Activated CD8-positive, alpha-beta memory T cell treated with anti-CD3 and anti-CD28 coated beads for 24 hours (primary cell): Measurements from ENCODE around the gene HMGB1.

Experiments
- DNase-seq: peaks from one replicate; pipeline ENCODE4 v3.0.0-alpha.2; 2020

Gene HMGB1

DNA sequence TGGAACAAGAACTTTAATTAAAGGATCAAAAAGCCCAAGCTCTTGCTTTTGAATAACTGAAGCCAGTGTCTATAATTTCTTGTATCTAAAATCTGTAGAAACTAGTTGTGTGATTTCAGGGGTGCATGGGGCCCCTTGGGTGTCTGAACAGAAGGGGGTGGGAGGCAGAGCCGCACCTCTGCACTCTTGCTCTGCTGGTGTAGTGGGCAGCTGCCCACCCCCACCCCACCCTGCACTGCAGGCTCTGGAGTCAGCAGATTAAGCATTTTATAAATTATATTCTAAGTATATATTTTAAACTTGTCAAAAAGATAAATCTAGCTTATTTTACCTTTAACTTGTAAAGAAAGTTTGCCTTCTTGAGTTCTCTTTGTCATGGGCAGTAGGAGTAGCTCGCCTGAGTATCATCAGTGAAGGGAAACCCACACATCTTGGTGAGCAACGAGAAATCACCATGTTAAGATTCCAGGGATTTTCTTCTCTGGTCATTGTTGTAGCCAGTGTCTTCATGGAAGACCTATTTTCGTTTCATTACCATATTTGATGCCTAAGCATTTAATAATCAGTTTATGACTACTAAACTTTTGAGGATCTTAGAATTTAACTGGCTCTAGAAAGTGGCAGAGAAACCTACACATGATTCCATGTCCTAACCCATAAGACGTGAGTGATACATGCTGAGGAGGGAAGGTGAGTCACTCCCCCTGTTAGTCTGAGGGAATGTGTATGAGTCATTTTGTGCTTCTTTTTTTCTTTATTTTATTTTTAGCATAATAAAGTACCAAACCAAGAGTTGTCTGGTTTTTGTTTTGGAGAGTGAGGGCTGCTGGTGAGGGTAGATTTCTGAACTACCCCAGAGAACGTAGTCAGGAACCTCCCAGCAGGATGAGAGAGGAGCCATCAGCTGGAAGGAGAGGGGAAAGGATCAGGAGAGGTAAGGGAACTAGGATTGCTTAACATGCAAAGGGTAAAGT is 35.7 kb downstream of the HMGB1 start:
- DNase-seq, result peak; percentile 62

DNA sequence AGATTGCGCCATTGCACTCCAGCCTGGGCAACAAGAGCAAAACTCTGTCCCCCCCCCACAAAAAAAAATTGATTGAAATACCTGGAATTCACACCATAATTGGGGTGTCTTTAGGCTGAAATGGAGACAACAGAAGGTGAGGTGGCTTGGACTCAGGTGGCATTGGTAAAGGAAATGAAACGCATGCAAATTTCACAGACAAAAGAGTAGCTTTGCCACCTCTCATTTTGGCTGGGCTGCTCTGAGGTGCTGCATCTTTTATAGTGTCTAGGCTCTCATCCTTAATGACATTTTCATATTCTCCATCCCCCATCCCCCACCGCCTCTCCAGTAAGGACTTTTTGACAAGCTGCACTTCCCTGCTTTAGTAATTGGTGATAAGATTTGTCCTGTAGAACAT is 36.5 kb downstream of the HMGB1 start:
- peak; percentile 53 for DNase-seq

- no peak for DNase-seq
Observed at GRCh38 chr13:30423891-30424290, 41.8 kb downstream of the HMGB1 start.

DNA sequence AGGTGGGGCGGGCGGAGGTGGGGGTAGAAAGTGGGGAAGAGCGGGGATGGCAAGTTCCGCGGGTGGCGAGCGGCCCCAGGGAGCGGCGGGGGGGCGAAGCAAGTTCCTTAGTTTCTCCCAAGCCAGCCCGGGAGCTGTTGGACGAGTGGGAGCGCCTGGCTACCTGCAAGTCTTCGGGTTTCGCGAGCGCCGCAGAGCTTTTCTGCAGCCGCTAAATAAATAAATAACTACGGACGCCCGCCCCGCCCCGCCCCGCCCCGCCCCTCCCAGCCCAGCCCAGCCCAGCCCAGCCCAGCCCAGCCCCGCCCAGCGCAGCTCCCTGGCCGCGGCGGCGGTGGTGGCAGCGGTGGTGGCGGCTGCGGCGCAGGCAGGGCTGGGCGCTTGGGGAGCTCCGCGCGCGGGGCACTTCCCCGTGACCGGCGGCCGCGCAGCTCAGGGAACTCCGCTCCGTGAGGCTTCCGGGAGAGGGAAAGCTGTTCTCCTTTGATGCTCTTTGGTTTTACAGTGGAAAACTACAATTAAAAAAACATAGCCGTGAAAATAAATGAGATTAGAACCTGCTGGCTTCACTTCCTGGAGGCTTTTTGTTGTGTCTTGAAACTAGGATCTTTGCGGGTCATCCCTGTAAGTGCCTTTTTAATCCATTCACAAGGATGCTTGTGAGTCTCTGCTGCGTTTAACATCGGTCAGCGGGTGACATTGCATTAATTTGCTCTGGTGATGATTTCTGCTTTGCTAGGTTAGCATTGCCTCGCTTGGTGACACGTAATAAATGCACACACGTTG is 43.5 kb downstream of the HMGB1 start, which contains the start of gene UBE2L5:
UBE2L5 (plus strand) TSS at position 440 of the 786 bp plus-strand sequence. CDS start 5,498 bp downstream, outside the sequence.
- peak; percentile 82 for DNase-seq

DNA sequence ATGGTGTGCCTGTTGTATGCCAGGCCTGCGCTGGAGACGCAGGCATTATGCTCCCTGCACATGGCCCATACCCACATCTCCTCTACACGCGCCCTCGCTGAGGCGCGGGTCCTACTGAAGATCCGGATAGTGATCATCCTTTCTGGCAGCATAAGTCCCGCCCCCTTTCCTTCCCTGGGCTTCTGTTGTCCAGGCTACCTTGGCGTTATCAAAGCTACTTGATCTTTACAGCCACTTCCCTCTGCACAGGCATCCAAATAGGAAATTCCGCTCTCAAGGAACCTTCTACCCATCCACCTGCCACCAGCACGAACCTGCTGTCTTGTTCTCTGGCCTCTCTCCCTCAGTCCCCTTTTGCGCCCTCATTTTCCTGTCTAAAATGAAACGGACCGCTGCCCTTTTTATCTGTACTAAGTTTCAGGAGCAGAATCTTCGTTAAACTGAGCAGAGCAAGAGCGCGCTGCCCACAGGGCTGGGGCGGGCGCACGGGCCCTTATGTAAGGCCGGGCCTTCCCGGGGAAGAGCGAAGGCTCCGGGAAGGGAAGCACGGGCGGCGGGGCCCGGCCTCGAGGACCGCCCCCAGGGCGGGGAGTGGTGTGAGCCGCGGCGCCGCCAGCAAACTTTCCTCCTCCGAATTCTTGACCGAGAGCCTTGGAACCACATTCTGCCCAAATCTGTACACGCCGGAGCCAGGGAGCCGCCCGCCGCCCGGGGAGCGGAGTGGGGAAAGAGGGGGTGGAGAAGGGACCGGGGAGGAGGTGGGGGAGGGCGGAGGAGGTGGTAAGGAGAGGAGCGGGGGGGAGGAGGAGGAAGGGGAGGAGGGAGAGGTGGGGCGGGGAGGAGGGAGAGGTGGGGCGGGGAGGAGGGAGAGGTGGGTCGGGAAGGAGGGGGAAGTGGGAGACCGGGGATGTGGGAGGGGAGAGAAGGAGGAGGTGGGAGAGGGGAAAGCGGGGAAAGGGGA is 44.4 kb downstream of the HMGB1 start:
- DNase-seq, result peak; percentile 76

GRCh38 chr13:30418717-30419459 is 46.8 kb downstream of the HMGB1 start:
- peak; percentile 47 for DNase-seq

- no peak for DNase-seq
Observed at GRCh38 chr13:30418075-30418716, 47.5 kb downstream of the HMGB1 start.

- DNase-seq, result no peak
Observed at GRCh38 chr13:30416471-30416870, 49.3 kb downstream of the HMGB1 start.

GRCh38 chr13:30415430-30416030 is 50.2 kb downstream of the HMGB1 start:
- no peak for DNase-seq

DNA sequence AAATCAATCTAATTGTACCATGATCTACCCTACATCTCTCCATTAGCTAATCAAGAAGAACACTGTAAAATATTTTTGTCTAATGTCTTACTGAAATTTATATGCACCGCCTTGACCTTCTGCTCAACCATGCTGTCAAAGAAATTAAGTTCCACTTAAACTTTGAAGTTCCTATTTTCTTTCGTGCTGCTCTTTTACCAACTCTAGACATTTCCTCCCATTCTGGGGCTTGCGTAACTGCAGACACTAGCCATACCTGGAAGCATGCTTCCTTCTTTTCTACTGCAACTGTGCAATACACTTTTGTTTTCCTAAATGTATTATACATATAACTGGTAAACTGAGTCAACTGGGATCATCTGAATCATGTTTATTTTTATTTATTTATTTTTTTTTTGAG is 51.9 kb downstream of the HMGB1 start:
- no peak for DNase-seq

DNA sequence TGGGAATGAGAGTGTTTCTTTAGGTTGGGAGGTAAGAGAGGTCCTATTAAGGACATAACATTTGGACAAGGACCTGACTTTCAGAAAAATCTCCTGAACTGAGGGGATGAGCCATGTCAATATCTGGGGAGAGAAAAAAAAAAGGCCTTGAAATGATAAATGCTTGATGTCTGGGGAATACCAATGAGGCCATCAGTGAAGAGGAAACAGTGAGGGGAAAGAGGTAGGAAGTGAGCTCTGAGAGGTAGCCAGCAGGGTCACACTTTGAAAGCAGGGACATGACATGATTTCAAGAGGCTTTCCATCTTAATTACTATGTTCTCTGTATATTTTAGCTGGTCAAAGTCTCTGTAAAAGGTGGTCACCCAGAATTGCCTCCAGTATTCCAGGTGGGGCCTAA is 53.4 kb downstream of the HMGB1 start:
- DNase-seq, result no peak

DNA sequence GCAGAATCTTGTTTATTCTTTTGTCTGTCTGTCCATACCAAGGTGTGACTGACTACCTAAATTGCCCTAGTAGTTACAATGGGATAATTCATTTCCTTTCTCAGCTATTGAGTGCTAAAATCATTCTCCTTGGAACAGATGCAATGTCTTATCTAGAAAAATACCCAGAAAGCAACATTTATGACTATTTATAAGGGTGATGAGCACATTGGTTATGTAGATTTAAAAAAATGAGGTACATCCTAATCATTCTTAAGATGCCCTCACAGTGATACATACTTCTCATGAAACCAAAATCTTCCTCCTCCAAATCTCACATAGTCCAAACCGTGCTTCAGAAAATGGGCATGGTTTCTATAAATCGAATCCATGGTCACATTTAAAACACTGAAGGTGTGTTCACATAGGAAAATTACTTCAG is 55.0 kb downstream of the HMGB1 start:
- DNase-seq, result no peak

GRCh38 chr13:30409886-30410704 is 55.6 kb downstream of the HMGB1 start:
- no peak for DNase-seq

GRCh38 chr13:30408319-30409101 is 57.2 kb downstream of the HMGB1 start:
- peak; percentile 97 for DNase-seq

DNA sequence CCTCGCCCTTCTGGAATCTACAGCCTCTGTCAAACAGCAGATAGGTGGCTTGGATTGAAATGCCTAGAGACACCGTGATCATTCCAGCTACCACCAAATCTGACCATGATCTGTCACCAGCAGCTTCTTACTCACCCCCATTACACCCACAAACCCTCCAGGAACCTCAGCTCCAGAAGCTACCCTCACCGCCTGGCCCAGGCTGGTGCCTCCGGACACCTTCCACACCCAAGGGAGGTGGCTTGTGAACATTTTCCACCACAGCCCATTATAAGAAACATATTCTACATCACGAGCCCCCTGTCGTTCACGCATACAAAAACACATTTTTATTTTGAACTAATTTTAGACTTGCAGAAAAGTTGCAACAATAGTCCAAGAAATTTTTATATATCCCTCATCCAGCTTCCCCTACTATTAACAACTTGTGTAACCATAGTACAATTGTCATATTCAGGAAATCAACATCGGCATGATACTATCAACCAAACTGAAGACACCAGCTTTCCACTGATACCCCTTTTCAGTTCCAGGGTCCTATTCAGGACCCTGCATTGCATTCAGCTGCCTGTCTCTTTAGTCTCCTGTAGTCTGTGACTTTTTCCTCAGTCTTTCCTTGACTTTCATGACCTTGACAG is 58.8 kb downstream of the HMGB1 start:
- no peak for DNase-seq
